ENCODE measurements around the gene BMF.
A peak's percentile ranks its signal among the peaks of the same experiment; 100 is the strongest.
"Not testable (repeated sequence)": the region's sequence is repeated elsewhere in the genome, so short reads cannot be mapped to it uniquely, and the experiment has no call there.

BMF gene, protein sequence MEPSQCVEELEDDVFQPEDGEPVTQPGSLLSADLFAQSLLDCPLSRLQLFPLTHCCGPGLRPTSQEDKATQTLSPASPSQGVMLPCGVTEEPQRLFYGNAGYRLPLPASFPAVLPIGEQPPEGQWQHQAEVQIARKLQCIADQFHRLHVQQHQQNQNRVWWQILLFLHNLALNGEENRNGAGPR
- total RNA-seq, result 9.4 to 92.5 reads per million in 2 donors

DNA sequence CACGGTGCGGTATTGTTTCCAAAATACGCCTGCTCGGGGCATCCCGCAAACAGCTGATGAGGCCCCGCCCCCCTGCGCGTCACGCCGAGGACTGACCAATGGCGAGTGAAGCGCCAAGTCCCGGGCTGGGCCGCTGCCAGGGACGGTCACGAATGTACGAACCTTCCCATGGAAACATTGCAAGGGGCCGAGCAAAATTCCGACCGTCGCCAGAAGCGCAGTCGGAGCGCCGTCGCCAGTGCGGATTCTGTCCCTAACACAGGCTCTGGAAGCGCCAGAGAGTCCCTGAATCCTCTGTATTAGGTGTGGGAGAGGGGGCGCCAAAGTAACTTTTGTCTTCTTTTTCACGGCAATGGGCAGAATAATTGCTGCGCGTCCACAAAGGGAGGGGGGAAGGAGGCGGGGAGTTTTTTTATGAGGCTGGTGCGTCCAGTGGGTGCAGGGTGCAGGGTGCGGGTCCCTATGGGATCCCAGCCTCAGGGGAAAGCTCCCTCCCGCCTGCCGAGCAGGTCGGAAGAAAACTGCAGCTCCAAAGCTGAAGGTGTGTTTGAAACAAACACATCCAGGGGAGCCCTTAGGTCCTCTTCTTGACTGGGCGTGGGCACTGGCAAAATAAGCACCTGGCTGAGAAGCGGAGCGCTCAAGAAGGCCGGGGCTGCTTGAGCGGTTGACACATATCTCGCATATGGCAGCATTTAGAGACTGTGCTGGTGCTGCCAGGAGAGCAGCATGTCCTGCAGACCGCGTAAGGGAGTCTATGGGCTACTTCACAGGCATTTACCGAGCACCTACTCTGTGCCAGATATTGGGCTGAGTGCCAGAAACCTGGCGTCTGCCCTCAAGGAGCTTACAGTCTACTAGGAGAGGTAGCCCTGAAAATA lies at the start of gene BMF:
TSS of gene BMF (minus strand) at position 25 of the 881 bp plus-strand sequence. CDS start 2,793 bp downstream, outside the sequence.
- peak; percentile 96 for DNase-seq

DNA sequence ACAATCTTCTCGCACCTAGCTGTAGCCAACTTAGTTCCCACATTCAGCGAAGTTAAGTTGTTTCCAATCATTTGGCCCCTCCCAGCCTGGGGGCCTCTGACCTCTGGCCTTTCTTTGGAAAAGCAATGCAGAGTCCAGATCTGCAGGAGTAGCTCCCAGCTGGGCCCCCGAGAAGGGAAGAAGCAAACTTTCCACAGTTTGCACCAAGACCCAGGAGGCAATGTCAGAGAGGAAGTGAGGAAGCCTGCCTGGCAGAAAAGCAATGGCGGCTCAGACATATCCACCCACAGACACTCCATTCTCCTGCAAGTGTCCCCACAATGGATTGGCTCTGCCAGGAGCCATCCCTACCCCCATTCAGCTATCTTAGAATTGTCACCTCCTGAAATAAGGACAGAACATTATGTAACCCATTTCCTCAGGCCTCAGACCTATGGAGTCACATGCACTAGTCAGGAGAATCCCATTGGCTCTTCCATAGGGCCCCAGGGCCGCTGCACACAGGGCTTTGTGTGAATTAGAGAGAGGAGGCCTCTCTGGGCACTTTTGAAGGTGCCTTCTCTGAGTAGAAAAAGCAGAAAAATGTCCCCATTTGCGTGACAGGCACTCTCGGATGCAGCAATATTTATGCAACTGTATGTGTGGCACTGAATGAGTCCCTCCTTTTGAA lies 49.2 kb upstream of the BMF start:
- DNase-seq, result no peak

DNA sequence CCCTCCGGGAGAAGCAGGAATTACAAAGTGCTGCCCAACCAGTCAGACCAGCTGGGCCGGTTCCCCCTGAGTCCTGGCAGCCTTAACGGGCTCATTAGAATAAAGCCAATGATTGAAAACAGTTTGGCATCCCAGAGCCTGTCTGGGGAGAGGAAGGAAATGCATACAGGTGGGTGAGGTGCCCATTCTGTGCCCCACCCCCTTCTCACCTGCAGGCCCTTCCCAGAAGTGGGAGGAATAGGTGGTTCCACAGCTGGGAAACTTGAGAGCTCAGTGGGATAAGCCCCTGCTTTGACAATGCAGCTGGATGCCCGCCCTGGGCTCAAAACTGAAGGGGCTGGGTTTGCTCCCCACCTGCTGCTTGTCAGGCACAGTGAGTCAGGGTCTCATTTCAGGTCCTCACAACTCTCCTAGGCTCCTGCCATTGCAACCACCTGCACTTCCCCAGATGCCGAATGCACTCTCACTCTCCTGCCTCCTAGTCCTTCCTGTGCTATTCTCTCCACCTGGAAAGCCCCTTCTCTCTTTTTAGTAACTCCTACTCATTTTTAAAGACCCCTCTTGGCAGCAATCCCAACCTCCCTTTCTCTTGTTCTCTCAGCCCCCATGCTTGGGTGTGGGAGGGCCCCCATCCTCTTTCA lies 46.7 kb upstream of the BMF start:
- no peak for DNase-seq

DNA sequence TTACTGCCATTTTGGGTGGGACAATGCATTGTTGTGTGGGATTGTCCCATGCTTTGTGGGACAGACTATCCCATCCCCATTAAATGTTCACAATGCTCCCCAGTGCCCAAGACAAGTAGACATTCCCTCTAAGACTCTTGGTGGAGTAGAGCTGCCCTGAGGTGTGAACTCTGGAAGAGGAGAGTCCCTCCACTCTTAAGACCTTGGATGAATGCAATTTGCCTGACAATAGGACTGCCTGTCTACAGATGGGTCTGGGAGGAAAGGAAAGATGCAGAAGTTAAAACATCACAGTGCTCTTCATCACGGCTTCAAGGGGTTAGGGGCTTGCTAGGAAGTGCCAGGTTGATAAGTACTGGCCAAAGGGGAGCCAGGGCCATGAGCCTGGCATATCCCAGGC lies 46.1 kb upstream of the BMF start:
- not testable (repeated sequence) for DNase-seq

- DNase-seq, result no peak
Observed at GRCh38 chr15:40151991-40152390, 43.3 kb upstream of the BMF start.

GRCh38 chr15:40151499-40151898 lies 42.8 kb upstream of the BMF start:
- no peak for DNase-seq

DNA sequence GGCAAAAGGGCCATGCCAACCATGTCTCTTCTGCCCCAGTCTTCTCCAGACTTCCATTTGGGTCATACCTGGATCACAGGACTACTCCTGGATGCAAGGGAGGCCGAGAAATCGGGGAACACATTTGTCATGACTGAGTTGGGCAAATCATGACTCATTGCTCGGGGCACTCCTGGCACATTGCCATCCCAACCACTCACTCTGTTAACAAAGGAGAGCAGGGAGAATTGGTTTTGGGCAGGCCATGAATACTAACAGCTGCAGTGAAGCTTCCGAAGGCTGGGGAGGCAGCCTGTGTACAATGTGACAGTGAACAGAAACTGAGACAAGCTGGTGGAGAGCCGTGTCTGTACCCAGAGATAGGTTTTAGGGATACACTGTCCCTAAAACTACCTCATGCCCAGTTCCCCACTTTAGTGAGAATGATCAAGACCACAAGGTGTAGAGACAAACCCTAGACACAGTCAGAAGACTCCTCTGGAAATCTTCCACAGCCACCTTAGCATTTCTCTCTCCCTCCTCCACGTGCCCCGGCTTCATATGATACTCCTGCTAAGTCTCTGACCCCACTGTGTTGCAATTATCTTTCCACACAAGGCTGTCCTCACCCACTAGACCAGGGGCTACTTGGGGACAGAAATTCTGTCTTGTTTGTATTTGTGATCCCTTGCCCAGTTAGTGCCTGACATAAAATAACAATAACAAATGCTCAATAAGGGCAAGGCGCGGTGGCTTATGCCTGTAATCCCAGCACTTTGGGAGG lies 41.7 kb upstream of the BMF start:
- no peak for DNase-seq

GRCh38 chr15:40149339-40149738 lies 40.7 kb upstream of the BMF start:
- no peak for DNase-seq

GRCh38 chr15:40146037-40146436 lies 37.4 kb upstream of the BMF start:
- DNase-seq, result no peak

- no peak for DNase-seq
Observed at GRCh38 chr15:40142428-40142827, 33.7 kb upstream of the BMF start.

- DNase-seq, result not testable (repeated sequence)
Observed at GRCh38 chr15:40138201-40138570, 29.5 kb upstream of the BMF start.

DNA sequence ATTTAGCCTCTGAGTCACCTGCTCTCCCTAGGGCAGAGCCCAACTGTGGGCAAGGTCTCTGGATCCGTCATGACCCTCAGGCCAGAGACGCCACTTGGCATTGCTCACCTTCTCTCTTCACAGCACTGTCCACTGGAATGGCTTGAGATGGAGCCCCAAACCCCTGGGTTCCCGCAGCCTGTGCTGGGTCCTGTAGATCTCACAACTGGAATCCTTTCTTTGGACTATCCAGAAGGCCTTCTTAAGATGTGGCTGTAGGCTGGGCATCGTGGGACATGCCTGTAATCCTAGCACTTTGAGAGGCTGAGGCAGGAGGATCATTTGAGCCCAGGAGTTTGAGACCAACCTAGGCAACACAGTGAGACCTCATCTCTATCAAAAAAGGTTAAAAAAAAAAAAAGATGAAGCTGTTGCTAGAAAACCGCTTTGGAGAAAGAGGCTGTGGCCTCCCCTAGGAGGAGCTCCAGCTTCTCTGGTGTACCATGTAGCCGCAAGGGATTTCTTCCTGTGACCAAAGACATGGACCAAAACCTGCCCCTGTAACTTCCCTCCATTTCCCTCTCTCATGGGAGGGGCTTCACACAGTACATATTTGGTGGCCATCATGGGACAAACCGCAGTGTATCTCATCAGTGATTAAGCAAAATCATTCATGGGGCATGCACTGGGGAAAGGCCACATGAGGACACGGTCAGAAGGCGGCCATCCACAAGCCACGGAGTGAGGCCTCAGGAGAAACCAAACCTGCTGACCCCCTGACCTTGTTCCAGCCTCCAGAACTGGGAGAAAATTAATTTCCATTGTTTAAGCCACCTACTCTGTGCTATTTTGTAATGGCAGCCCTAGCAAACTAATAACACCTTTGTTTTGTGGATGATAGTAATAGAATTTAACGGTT lies 28.9 kb upstream of the BMF start:
- no peak for DNase-seq

- DNase-seq, result no peak
Observed at GRCh38 chr15:40136470-40137302, 28.0 kb upstream of the BMF start.

GRCh38 chr15:40135846-40136450 lies 27.3 kb upstream of the BMF start:
- DNase-seq, result not testable (repeated sequence)

GRCh38 chr15:40134885-40135284 lies 26.2 kb upstream of the BMF start:
- DNase-seq, result no peak

DNA sequence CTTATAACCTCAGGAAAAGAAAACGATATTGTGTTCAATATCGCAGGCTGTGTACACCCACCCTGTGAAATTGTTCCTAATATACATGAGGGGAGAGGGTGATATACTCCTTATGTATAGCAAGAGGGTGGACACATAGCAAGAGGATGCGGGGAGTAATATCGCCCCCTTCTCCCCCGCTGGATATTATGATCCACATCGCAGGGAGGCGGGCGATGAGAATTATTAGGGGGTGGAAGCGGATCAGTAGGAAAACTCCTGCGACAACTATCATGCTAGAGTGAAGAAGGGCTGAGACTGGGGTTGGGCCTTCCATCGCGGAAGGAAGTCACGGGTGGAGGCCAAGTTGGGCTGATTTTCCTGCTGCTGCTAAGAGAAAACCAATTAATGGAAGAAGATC lies 24.9 kb upstream of the BMF start:
- no peak for DNase-seq

- no peak for DNase-seq
Observed at GRCh38 chr15:40130799-40131502, 22.3 kb upstream of the BMF start.

DNA sequence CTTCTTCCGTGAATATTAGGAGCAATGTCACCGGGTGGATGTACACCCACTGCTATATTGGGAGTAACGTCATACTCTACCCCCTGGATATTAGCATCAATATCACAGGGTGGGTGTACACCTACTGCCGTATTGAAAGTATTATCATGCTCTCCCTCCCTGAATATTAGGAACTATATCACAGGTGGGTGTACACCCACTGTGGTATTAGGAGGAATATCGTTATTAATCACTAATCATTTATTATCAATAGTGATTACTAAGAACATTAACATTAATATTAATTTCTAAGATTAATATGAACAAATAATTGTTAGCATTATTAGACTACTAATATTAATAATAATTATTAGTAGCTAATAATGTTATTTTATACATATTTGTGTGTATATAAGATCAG lies 21.4 kb upstream of the BMF start:
- no peak for DNase-seq
